HUES6 (cell line): ENCODE results near the gene GRIN1.
"Not testable (repeated sequence)": the region's sequence is repeated elsewhere in the genome, so short reads cannot be mapped to it uniquely, and the experiment has no call there.

Experiments
- H3K27ac ChIP-seq: 2 replicates; pipeline ENCODE4 v1.7.0; 2013; ENCODE audit warnings: low read depth, mild to moderate bottlenecking, low read length, inconsistent platforms
- H3K27me3 ChIP-seq: 2 replicates; pipeline ENCODE4 v1.6.1; 2013; ENCODE audit warnings: low read length; ENCODE audit not compliant: control insufficient read depth, insufficient read depth
- H3K36me3 ChIP-seq: 2 replicates; pipeline ENCODE4 v1.6.1; 2013; ENCODE audit warnings: low read length; ENCODE audit not compliant: control insufficient read depth, insufficient read depth
- H3K4me1 ChIP-seq: 2 replicates; pipeline ENCODE4 v1.6.1; 2013; ENCODE audit warnings: low read length; ENCODE audit not compliant: control insufficient read depth, insufficient read depth
- H3K4me3 ChIP-seq: 2 replicates; pipeline ENCODE4 v1.5.1; 2013; ENCODE audit warnings: low read depth, low read length
- H3K9ac ChIP-seq: one replicate; pipeline ENCODE4 v1.6.1; 2013; ENCODE audit warnings: mild to moderate bottlenecking, low read length
- H3K9me3 ChIP-seq: 2 replicates; pipeline ENCODE4 v1.6.1; 2013; ENCODE audit warnings: low read depth, low read length; ENCODE audit not compliant: control insufficient read depth, insufficient read depth

The GRIN1 gene

GRCh38 chr9:137135154-137135553, 3.8 kb upstream of the GRIN1 start:
- H3K27me3 ChIP-seq, result peaks cover 76% of the 10 kb centered on the region
- H3K27ac ChIP-seq, H3K9me3 ChIP-seq, H3K9ac ChIP-seq, H3K4me1 ChIP-seq, H3K4me3 ChIP-seq, H3K36me3 ChIP-seq: not testable (repeated sequence)

GRCh38 chr9:137136261-137136880, 2.6 kb upstream of the GRIN1 start:
- no peak overlapping the region for H3K9ac ChIP-seq
- no peaks in the 10 kb centered on the region for H3K36me3 ChIP-seq
- H3K27ac ChIP-seq, result no peak overlapping the region
- 0 out of 2 replicates have a peak, but pooled peaks cover 3% of the 10 kb centered on the region for H3K4me1 ChIP-seq
- peaks cover 79% of the 10 kb centered on the region for H3K27me3 ChIP-seq
- H3K9me3 ChIP-seq, result no peaks in the 10 kb centered on the region
- no peak overlapping the region for H3K4me3 ChIP-seq

GRCh38 chr9:137136881-137137607, 1.9 kb upstream of the GRIN1 start:
- Histone ChIP-seq H3K27ac (no peak overlapping the region), H3K4me1 (0 out of 2 replicates have a peak, but pooled peaks cover 3% of the 10 kb centered on the region), H3K36me3 (no peaks in the 10 kb centered on the region), H3K9me3 (no peaks in the 10 kb centered on the region), H3K27me3 (peaks cover 81% of the 10 kb centered on the region), H3K4me3 (no peak overlapping the region), H3K9ac (no peak overlapping the region)

GRCh38 chr9:137138058-137138721, 764 bp upstream of the GRIN1 start:
- no peak overlapping the region for H3K9ac ChIP-seq
- peaks cover 87% of the 10 kb centered on the region for H3K27me3 ChIP-seq
- H3K9me3 ChIP-seq, result no peaks in the 10 kb centered on the region
- no peak overlapping the region for H3K27ac ChIP-seq
- H3K4me1 ChIP-seq, result 0 out of 2 replicates have a peak, but pooled peaks cover 3% of the 10 kb centered on the region
- H3K4me3 ChIP-seq, result peak overlapping the region; percentile 32; the same call in 1 of the 2 replicates
- H3K36me3 ChIP-seq, result no peaks in the 10 kb centered on the region

- Histone ChIP-seq H3K9me3 (no peaks in the 10 kb centered on the region), H3K27me3 (peaks cover 88% of the 10 kb centered on the region), H3K4me1 (0 out of 2 replicates have a peak, but pooled peaks cover 3% of the 10 kb centered on the region), H3K27ac (no peak overlapping the region), H3K9ac (no peak overlapping the region), H3K36me3 (no peaks in the 10 kb centered on the region), H3K4me3 (peak overlapping the region; percentile 6; the same call in 1 of the 2 replicates)
These were observed 655 bp downstream of the GRIN1 start for GRCh38 chr9:137139468-137140150.

GRCh38 chr9:137140151-137141012, 1.4 kb downstream of the GRIN1 start:
- no peak overlapping the region for H3K9ac ChIP-seq
- H3K27me3 ChIP-seq, result peaks cover 88% of the 10 kb centered on the region
- H3K27ac ChIP-seq, result no peak overlapping the region
- H3K4me3 ChIP-seq, result no peak overlapping the region
- H3K9me3 ChIP-seq, result no peaks in the 10 kb centered on the region
- 0 out of 2 replicates have a peak, but pooled peaks cover 3% of the 10 kb centered on the region for H3K4me1 ChIP-seq
- H3K36me3 ChIP-seq, result no peaks in the 10 kb centered on the region

- Histone ChIP-seq H3K9ac (no peak overlapping the region), H3K36me3 (no peaks in the 10 kb centered on the region), H3K4me3 (no peak overlapping the region), H3K9me3 (no peaks in the 10 kb centered on the region), H3K27me3 (peaks cover 87% of the 10 kb centered on the region), H3K27ac (no peak overlapping the region), H3K4me1 (0 out of 2 replicates have a peak, but pooled peaks cover 3% of the 10 kb centered on the region)
These were observed 2.3 kb downstream of the GRIN1 start for GRCh38 chr9:137141050-137141810.

- Histone ChIP-seq H3K4me3 (no peak overlapping the region), H3K9me3 (no peaks in the 10 kb centered on the region), H3K4me1 (0 out of 2 replicates have a peak, but pooled peaks cover 6% of the 10 kb centered on the region), H3K27me3 (peaks cover 85% of the 10 kb centered on the region), H3K9ac (no peak overlapping the region), H3K36me3 (no peaks in the 10 kb centered on the region), H3K27ac (no peak overlapping the region)
These were observed 3.3 kb downstream of the GRIN1 start for GRCh38 chr9:137141976-137142936.

GRCh38 chr9:137143459-137143858, 4.5 kb downstream of the GRIN1 start:
- Histone ChIP-seq H3K27ac (no peak overlapping the region), H3K27me3 (peaks cover 80% of the 10 kb centered on the region), H3K9me3 (no peaks in the 10 kb centered on the region), H3K9ac (no peak overlapping the region), H3K4me3 (no peak overlapping the region), H3K36me3 (no peaks in the 10 kb centered on the region), H3K4me1 (0 out of 2 replicates have a peak, but pooled peaks cover 6% of the 10 kb centered on the region)
